Measurements from ENCODE around the gene PPP3CA. TPM values are rescaled to one million over a fixed set of nuclear protein-coding genes. Genes with fewer than 3 reads are reported as not detected.

Gene PPP3CA
- total RNA-seq, 1 experiment from 2014 or later = 133 TPM

DNA sequence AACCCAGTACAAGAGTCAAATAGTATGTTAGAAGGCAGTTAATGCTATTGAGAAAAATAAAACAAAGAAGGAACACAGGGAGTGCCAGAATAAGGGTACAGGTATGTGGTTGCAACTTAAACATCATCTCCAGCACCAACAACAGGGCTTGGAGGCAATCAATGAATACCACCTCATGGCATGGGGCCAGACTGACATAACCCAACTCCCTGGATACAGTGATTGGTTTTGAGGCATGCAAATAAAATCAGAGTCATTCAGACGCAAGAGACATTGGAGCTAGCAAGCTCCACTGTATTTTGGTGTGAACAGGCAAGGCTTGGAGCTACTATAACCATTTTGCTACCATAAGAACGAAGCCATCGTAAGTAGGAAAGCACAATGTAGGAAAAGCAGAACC, 56.7 kb downstream of the PPP3CA start:
- Histone ChIP-seq H3K4me1 (ENCODE audit: control insufficient read depth in 1 of 2, insufficient read depth in 2 of 2, low read length in 2 of 2) (peaks cover 9 to 12% of the 10 kb centered on the region in 2 experiments; a peak in 3 of 4 replicates), H3K4me2 (ENCODE audit: low read length) (no peak overlapping the region), H3K9me3 (ENCODE audit: control insufficient read depth in 1 of 2, insufficient read depth in 1 of 2, low read depth in 1 of 2, low read length in 2 of 2) (no peaks in the 10 kb centered on the region), H3K79me2 (ENCODE audit: insufficient read depth, low read length) (peaks cover 77% of the 10 kb centered on the region), H3K4me3 (replicated peaks in 1 of 2; ENCODE audit: low read depth in 1 of 2, low read length in 2 of 2) (no peak overlapping the region), H3K27ac (ENCODE audit: low read depth, low read length) (no peak overlapping the region), H3K27me3 (ENCODE audit: insufficient read depth, low read length) (no peaks in the 10 kb centered on the region), H3K36me3 (ENCODE audit: control insufficient read depth in 1 of 2, insufficient read depth in 2 of 2, low read length in 2 of 2) (no peaks in the 10 kb centered on the region), H3K9ac (ENCODE audit: low read length) (no peak overlapping the region), H4K20me1 (ENCODE audit: insufficient read depth) (no peaks in the 10 kb centered on the region), H3K9me2 (ENCODE audit: insufficient read depth) (no peaks in the 10 kb centered on the region), H2AFZ (ENCODE audit: low read depth, low read length, poor library complexity, severe bottlenecking) (no peak overlapping the region)
- ATAC-seq (no peak), DNase-seq (ENCODE audit: low read depth, low spot score) (no peak)
- ChIA-PET RAD21 (ENCODE audit: low non-redundant PET in 1 of 2, low total read pairs in 2 of 2, uncharacterized antibody in 2 of 2, unreplicated experiment in 2 of 2) (no interaction called here), CTCF (no interaction called here), POLR2A (no interaction called here)
- intact Hi-C loops (cut with micrococcal nuclease) = no loop called here
- TF ChIP-seq TCF7L2 (IDR thresholded peaks at IDR 0.05; ENCODE audit: borderline replicate concordance, extremely low read depth, insufficient read depth, insufficient read length) (no peak), SRF (IDR thresholded peaks at IDR 0.05; ENCODE audit: low read depth) (no peak), POLR2AphosphoS5 (IDR thresholded peaks at IDR 0.05; ENCODE audit: low read depth, low read length) (no peak), ZFX (IDR thresholded peaks at IDR 0.05) (no peak), JUND (IDR thresholded peaks at IDR 0.05) (no peak), SIN3A (IDR thresholded peaks at IDR 0.05; ENCODE audit: low read depth) (no peak), POLR2A (IDR thresholded peaks at IDR 0.05; ENCODE audit: borderline replicate concordance, extremely low read depth, insufficient read depth, insufficient read length) (no peak), YY1 (IDR thresholded peaks at IDR 0.05; ENCODE audit: extremely low read depth, insufficient replicate concordance, low read depth, low read length) (no peak), ELF1 (IDR thresholded peaks at IDR 0.05; ENCODE audit: borderline replicate concordance, low read depth) (no peak), EGR1 (IDR thresholded peaks at IDR 0.05; ENCODE audit: low read depth) (no peak), ZNF274 (IDR thresholded peaks at IDR 0.05; ENCODE audit: low read depth, low read length) (no peak), CEBPB (IDR thresholded peaks at IDR 0.05; ENCODE audit: low read depth) (no peak), RAD21 (IDR thresholded peaks at IDR 0.05; ENCODE audit: low read depth) (no peak), FOSL1 (IDR thresholded peaks at IDR 0.05; ENCODE audit: low read depth) (no peak), SP1 (IDR thresholded peaks at IDR 0.05; ENCODE audit: low read depth) (no peak), EZH2 (IDR thresholded peaks at IDR 0.05) (no peak)
- TF ChIP-seq, protein P1, sequence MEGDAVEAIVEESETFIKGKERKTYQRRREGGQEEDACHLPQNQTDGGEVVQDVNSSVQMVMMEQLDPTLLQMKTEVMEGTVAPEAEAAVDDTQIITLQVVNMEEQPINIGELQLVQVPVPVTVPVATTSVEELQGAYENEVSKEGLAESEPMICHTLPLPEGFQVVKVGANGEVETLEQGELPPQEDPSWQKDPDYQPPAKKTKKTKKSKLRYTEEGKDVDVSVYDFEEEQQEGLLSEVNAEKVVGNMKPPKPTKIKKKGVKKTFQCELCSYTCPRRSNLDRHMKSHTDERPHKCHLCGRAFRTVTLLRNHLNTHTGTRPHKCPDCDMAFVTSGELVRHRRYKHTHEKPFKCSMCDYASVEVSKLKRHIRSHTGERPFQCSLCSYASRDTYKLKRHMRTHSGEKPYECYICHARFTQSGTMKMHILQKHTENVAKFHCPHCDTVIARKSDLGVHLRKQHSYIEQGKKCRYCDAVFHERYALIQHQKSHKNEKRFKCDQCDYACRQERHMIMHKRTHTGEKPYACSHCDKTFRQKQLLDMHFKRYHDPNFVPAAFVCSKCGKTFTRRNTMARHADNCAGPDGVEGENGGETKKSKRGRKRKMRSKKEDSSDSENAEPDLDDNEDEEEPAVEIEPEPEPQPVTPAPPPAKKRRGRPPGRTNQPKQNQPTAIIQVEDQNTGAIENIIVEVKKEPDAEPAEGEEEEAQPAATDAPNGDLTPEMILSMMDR (IDR thresholded peaks at IDR 0.05 in 2 of 3, conservative IDR thresholded peaks at IDR 0.05 in 1 of 3; ENCODE audit: borderline replicate concordance in 1 of 3, insufficient read depth in 1 of 3, low read depth in 2 of 3, low read length in 2 of 3) = no peak
- TF ChIP-seq, protein P2, sequence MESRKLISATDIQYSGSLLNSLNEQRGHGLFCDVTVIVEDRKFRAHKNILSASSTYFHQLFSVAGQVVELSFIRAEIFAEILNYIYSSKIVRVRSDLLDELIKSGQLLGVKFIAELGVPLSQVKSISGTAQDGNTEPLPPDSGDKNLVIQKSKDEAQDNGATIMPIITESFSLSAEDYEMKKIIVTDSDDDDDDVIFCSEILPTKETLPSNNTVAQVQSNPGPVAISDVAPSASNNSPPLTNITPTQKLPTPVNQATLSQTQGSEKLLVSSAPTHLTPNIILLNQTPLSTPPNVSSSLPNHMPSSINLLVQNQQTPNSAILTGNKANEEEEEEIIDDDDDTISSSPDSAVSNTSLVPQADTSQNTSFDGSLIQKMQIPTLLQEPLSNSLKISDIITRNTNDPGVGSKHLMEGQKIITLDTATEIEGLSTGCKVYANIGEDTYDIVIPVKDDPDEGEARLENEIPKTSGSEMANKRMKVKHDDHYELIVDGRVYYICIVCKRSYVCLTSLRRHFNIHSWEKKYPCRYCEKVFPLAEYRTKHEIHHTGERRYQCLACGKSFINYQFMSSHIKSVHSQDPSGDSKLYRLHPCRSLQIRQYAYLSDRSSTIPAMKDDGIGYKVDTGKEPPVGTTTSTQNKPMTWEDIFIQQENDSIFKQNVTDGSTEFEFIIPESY (IDR thresholded peaks at IDR 0.05; ENCODE audit: extremely low read depth, insufficient replicate concordance, low read length) = no peak
- TF ChIP-seq, protein P3, sequence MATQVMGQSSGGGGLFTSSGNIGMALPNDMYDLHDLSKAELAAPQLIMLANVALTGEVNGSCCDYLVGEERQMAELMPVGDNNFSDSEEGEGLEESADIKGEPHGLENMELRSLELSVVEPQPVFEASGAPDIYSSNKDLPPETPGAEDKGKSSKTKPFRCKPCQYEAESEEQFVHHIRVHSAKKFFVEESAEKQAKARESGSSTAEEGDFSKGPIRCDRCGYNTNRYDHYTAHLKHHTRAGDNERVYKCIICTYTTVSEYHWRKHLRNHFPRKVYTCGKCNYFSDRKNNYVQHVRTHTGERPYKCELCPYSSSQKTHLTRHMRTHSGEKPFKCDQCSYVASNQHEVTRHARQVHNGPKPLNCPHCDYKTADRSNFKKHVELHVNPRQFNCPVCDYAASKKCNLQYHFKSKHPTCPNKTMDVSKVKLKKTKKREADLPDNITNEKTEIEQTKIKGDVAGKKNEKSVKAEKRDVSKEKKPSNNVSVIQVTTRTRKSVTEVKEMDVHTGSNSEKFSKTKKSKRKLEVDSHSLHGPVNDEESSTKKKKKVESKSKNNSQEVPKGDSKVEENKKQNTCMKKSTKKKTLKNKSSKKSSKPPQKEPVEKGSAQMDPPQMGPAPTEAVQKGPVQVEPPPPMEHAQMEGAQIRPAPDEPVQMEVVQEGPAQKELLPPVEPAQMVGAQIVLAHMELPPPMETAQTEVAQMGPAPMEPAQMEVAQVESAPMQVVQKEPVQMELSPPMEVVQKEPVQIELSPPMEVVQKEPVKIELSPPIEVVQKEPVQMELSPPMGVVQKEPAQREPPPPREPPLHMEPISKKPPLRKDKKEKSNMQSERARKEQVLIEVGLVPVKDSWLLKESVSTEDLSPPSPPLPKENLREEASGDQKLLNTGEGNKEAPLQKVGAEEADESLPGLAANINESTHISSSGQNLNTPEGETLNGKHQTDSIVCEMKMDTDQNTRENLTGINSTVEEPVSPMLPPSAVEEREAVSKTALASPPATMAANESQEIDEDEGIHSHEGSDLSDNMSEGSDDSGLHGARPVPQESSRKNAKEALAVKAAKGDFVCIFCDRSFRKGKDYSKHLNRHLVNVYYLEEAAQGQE (IDR thresholded peaks at IDR 0.05; ENCODE audit: low read depth) = no peak
- TF ChIP-seq, protein P4, sequence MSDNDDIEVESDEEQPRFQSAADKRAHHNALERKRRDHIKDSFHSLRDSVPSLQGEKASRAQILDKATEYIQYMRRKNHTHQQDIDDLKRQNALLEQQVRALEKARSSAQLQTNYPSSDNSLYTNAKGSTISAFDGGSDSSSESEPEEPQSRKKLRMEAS (IDR thresholded peaks at IDR 0.05) = no peak
- BruUV-seq (replicated peaks) = no TSS peak

Measured in HCT116 (cell line).